ENCODE results near the gene TMEM47. TPM values are rescaled to one million over a fixed set of nuclear protein-coding genes. Genes with fewer than 3 reads are reported as not detected.
A peak's percentile ranks its signal among the peaks of the same experiment; 100 is the strongest.

Gene TMEM47
- total RNA-seq = 10 to 100 TPM; 30.6 to 95.8 (median 44.3) TPM

GRCh38 chrX:34656842-34657725, at the start of gene TMEM47:
Gene TMEM47, minus strand, starts transcription at chrX:34657285. Its CDS starts 256 bp downstream, at chrX:34657029.
- intact Hi-C loops (cut with DNase I; ENCODE audit: low total_unique reads) = loop anchor here (2.0 kb wide), 1 partner anchor 262 kb away; no protein-coding TSS in a partner anchor

GRCh38 chrX:34687095-34687494, 30.0 kb upstream of the TMEM47 start:
- no peaks in the 10 kb centered on the region for H3K36me3 ChIP-seq
- H3K27ac ChIP-seq = no peak overlapping the region
- intact Hi-C loops (cut with DNase I; ENCODE audit: low total_unique reads) = no loop called here
- DNase-seq = no peak
- no peaks in the 10 kb centered on the region for H3K4me1 ChIP-seq
- H3K4me3 ChIP-seq = no peak overlapping the region
- ATAC-seq = no peak
- in situ Hi-C loops (cut with MboI; ENCODE audit: low sequenced_read_pairs in 4 of 4) = no loop called here
- H3K9me3 ChIP-seq = no peaks in the 10 kb centered on the region
- no peaks in the 10 kb centered on the region for H3K27me3 ChIP-seq
- TF ChIP-seq POLR2A (IDR thresholded peaks at IDR 0.05) = no peak
- no peak for TF ChIP-seq CTCF (IDR thresholded peaks at IDR 0.05 in 4 of 5, conservative IDR thresholded peaks at IDR 0.05 in 1 of 5)

More at GRCh38 chrX:34656842-34657725, at the start of gene TMEM47:
- H3K27ac ChIP-seq = peak within 1 kb of the TSS; percentile 76 to 93 (median 89)
- H3K9me3 ChIP-seq = no peaks in the 10 kb centered on the region
- H3K4me1 ChIP-seq = peaks cover 0 to 3% of the 10 kb centered on the region in 2 donors
- H3K36me3 ChIP-seq = no peaks in the 10 kb centered on the region
- in situ Hi-C loops (cut with MboI; ENCODE audit: low sequenced_read_pairs in 4 of 4) = no loop called here
- peak; percentile 92 for TF ChIP-seq POLR2A (IDR thresholded peaks at IDR 0.05)
- TF ChIP-seq CTCF (IDR thresholded peaks at IDR 0.05 in 4 of 5, conservative IDR thresholded peaks at IDR 0.05 in 1 of 5) = no peak
- peak within 1 kb of the TSS; percentile 60 to 71 (median 68) for H3K4me3 ChIP-seq
- DNase-seq = peak; percentile 38 to 55
- H3K27me3 ChIP-seq = no peaks in the 10 kb centered on the region
- ATAC-seq = peak; percentile 79 to 83

- TF ChIP-seq CTCF (IDR thresholded peaks at IDR 0.05 in 4 of 5, conservative IDR thresholded peaks at IDR 0.05 in 1 of 5) = no peak
- TF ChIP-seq POLR2A (IDR thresholded peaks at IDR 0.05) = no peak
- Histone ChIP-seq H3K4me1 (no peaks in the 10 kb centered on the region), H3K27me3 (no peaks in the 10 kb centered on the region), H3K9me3 (no peaks in the 10 kb centered on the region), H3K4me3 (no peak overlapping the region), H3K36me3 (no peaks in the 10 kb centered on the region), H3K27ac (no peak overlapping the region)
- DNase-seq (no peak), ATAC-seq (no peak)
- in situ Hi-C loops (cut with MboI; ENCODE audit: low sequenced_read_pairs in 4 of 4) = no loop called here
- intact Hi-C loops (cut with DNase I; ENCODE audit: low total_unique reads) = no loop called here
Observed at GRCh38 chrX:34659575-34659974, 2.5 kb upstream of the TMEM47 start.

- Histone ChIP-seq H3K27ac (no peak overlapping the region), H3K27me3 (no peaks in the 10 kb centered on the region), H3K9me3 (no peaks in the 10 kb centered on the region), H3K4me1 (no peaks in the 10 kb centered on the region), H3K4me3 (no peak overlapping the region), H3K36me3 (no peaks in the 10 kb centered on the region)
- DNase-seq = no peak
- ATAC-seq = no peak
- intact Hi-C loops (cut with DNase I; ENCODE audit: low total_unique reads) (no loop called here), in situ Hi-C loops (cut with MboI; ENCODE audit: low sequenced_read_pairs in 4 of 4) (no loop called here)
- TF ChIP-seq POLR2A (IDR thresholded peaks at IDR 0.05) (no peak), CTCF (IDR thresholded peaks at IDR 0.05 in 4 of 5, conservative IDR thresholded peaks at IDR 0.05 in 1 of 5) (no peak)
Observed at GRCh38 chrX:34658326-34658725, 1.2 kb upstream of the TMEM47 start.

Measured in gastrocnemius medialis (tissue), 4 donors.